DND-41 (cell line): ENCODE measurements around the gene MLLT1.

Experiments
- ATAC-seq: fragments of 200-7000 bp; cut with Tn5 transposase; 3 replicates; pipeline ENCODE4 v1.9.1; 2021; ENCODE audit warnings: low read depth; ENCODE audit not compliant: insufficient read depth
- DNase-seq: peaks from one replicate; pipeline ENCODE4 v3.0.0-alpha.2; 2020
- H2AFZ ChIP-seq: 2 replicates; pipeline ENCODE4 v1.6.0; 2012; ENCODE audit warnings: low read depth, low read length
- H3K27ac ChIP-seq: 2 replicates; pipeline ENCODE4 v1.5.1; 2012; ENCODE audit warnings: low read length, inconsistent platforms
- H3K27me3 ChIP-seq: fragments of 200-600 bp; sonication (generic); 2 replicates; pipeline ENCODE4 v1.6.0; 2012; ENCODE audit warnings: low read length, mild to moderate bottlenecking, inconsistent platforms; ENCODE audit not compliant: insufficient read depth, poor library complexity
- H3K36me3 ChIP-seq: 2 replicates; pipeline ENCODE4 v1.5.1; 2012; ENCODE audit warnings: low read length, inconsistent platforms; ENCODE audit not compliant: insufficient read depth
- H3K4me1 ChIP-seq: 2 replicates; pipeline ENCODE4 v1.5.1; 2012; ENCODE audit warnings: mild to moderate bottlenecking, low read length; ENCODE audit not compliant: insufficient read depth
- H3K4me2 ChIP-seq: 2 replicates; pipeline ENCODE4 v1.6.0; 2012; ENCODE audit warnings: mild to moderate bottlenecking, moderate library complexity, low read length, inconsistent platforms; ENCODE audit not compliant: insufficient read depth
- H3K4me3 ChIP-seq, 2 experiments: fragments of 200-600 bp in 1 of 2; shearing (Covaris generic) in 1 of 2; 2 replicates each; pipeline ENCODE4 v1.5.1; 2012 to 2016; ENCODE audit warnings: inconsistent platforms in 2 of 2, low read length in 2 of 2, mild to moderate bottlenecking in 2 of 2, low read depth in 1 of 2, moderate library complexity in 1 of 2
- H3K79me2 ChIP-seq: 2 replicates; pipeline ENCODE4 v1.6.0; 2012; ENCODE audit warnings: low read length, inconsistent platforms; ENCODE audit not compliant: insufficient read depth
- H3K9ac ChIP-seq: 2 replicates; pipeline ENCODE4 v1.6.0; 2012; ENCODE audit warnings: low read depth, mild to moderate bottlenecking, inconsistent platforms, low read length, moderate library complexity
- H3K9me3 ChIP-seq: 2 replicates; pipeline ENCODE4 v1.5.1; 2012; ENCODE audit warnings: low read length, moderate library complexity, mild to moderate bottlenecking, inconsistent platforms; ENCODE audit not compliant: insufficient read depth, severe bottlenecking
- H4K20me1 ChIP-seq: 2 replicates; pipeline ENCODE4 v1.6.0; 2012; ENCODE audit warnings: low read length; ENCODE audit not compliant: insufficient read depth
- EZH2 ChIP-seq: IDR thresholded peaks from 3 replicates; pipeline ENCODE4 v1.6.1; 2012; ENCODE audit warnings: borderline replicate concordance, low read depth, mild to moderate bottlenecking, moderate library complexity, low read length, inconsistent platforms; ENCODE audit not compliant: severe bottlenecking
- TF ChIP-seq, protein P1 (sequence below): IDR thresholded peaks from 2 replicates; pipeline ENCODE4 v1.5.1; 2012; ENCODE audit warnings: borderline replicate concordance, low read length, moderate library complexity, mild to moderate bottlenecking; ENCODE audit not compliant: poor library complexity, severe bottlenecking; ENCODE audit errors: extremely low read depth

Gene MLLT1

DNA sequence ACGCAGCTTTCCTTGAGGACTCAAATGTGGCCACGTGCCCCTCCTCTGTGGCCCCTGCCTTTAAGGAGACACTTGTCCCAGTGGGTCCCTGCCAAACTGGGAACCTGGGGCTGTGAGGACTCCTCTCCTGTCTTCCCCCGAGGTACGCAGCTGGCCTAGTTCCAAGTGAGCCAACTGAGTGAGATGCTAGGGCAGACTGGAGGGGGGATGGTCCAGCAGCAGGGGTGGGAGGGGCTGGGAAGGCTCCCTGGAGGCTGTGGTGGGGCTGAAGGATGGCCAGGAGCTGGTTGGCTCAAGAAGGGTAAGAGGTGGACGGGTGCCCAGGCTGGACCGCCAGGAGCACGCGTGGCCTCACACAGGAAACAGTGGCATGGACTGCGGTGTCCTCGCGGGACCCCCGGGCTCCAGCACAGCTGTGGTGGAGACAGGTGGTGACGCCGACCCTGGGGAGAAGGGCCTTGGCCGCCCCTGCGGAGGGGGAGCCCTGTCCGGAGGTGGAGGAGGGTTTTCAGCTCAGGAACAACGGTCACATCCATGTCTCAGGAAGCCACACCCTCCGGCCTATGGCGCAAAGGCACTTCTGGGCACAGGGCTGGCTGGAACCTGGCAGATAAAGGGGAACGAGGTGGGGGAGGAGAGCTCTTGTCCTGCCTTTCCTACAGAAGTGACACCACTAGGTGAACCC is 45.8 kb downstream of the MLLT1 start:
- TF ChIP-seq, protein P1, sequence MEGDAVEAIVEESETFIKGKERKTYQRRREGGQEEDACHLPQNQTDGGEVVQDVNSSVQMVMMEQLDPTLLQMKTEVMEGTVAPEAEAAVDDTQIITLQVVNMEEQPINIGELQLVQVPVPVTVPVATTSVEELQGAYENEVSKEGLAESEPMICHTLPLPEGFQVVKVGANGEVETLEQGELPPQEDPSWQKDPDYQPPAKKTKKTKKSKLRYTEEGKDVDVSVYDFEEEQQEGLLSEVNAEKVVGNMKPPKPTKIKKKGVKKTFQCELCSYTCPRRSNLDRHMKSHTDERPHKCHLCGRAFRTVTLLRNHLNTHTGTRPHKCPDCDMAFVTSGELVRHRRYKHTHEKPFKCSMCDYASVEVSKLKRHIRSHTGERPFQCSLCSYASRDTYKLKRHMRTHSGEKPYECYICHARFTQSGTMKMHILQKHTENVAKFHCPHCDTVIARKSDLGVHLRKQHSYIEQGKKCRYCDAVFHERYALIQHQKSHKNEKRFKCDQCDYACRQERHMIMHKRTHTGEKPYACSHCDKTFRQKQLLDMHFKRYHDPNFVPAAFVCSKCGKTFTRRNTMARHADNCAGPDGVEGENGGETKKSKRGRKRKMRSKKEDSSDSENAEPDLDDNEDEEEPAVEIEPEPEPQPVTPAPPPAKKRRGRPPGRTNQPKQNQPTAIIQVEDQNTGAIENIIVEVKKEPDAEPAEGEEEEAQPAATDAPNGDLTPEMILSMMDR: no peak
- no peak for TF ChIP-seq EZH2
- Histone ChIP-seq H3K9me3 (no peaks in the 10 kb centered on the region), H3K4me2 (no peak overlapping the region), H3K4me3 (no peak overlapping the region), H3K9ac (no peak overlapping the region), H2AFZ (no peak overlapping the region), H4K20me1 (peaks cover 93% of the 10 kb centered on the region), H3K4me1 (no peaks in the 10 kb centered on the region), H3K36me3 (peaks cover 33% of the 10 kb centered on the region), H3K27ac (no peak overlapping the region), H3K79me2 (peaks cover 98% of the 10 kb centered on the region), H3K27me3 (no peaks in the 10 kb centered on the region)
- DNase-seq (no peak), ATAC-seq (no peak)

DNA sequence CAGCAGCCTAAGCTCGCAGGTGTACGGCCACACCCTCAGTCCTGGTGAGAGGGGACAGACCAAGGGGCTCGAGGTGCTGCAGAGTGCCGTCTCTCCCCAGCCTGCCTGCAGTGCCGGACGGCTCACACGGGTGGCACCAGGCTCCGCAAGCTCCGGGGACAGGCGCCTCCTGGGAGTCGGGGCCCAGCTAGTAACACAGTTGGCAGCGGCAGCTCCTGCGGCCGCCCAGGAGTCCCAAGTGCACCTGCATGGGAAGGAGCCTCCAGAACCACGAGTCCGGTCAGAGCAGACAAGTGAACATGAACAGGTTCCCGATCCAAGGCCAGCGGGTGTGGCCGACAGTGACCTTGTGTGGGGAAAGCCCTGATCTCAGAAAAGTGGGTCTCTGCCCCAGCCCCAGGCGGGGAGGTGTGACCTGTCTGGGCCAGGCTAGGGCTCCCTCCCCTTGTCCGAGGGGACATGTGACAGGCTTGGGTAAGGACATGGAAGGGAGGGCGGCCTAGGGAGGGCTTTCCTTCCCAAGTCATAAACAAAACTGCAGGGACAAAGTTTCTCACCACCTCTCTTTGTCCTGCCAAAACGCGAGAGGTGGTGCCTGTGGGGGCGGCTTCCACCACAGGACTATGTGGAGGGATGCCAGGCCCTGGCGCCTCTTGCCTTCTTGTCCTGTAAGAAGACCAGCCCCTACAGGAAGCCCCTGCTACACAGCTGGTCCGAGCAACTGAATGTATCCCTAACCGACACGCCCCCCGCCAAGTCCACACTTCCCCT is 46.5 kb downstream of the MLLT1 start:
- no peak overlapping the region for H3K9ac ChIP-seq
- no peaks in the 10 kb centered on the region for H3K9me3 ChIP-seq
- H3K36me3 ChIP-seq: peaks cover 37% of the 10 kb centered on the region
- no peak for DNase-seq
- peaks cover 93% of the 10 kb centered on the region for H4K20me1 ChIP-seq
- H3K4me1 ChIP-seq: no peaks in the 10 kb centered on the region
- TF ChIP-seq, protein P1: no peak
- no peak for ATAC-seq
- H2AFZ ChIP-seq: no peak overlapping the region
- peaks cover 98% of the 10 kb centered on the region for H3K79me2 ChIP-seq
- H3K4me3 ChIP-seq: no peak overlapping the region
- no peak overlapping the region for H3K27ac ChIP-seq
- no peaks in the 10 kb centered on the region for H3K27me3 ChIP-seq
- H3K4me2 ChIP-seq: no peak overlapping the region

DNA sequence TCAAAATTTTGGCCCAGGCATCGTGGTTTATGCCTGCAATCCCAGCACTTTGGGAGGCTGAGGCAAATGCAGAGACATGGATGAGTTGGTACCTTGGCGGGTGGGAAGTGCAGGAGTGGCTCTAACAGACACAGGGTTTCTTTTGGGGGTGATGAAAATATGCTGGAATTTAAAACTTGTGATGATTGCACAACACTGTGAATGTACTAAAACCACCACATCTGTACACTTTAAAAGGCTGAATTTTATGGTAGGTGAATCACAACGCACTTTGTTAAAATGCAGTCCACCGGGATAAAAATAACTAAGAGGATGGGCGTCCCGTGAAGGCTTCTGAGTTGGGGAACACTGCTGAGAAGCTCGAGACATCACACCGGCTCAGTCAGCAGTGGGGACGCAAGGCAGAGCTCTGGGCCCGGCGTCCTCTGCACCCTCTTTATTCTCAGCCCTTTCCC is 47.1 kb downstream of the MLLT1 start:
- Histone ChIP-seq H3K27ac (no peak overlapping the region), H3K79me2 (peaks cover 98% of the 10 kb centered on the region), H4K20me1 (peaks cover 94% of the 10 kb centered on the region), H3K4me3 (no peak overlapping the region), H3K36me3 (peaks cover 38% of the 10 kb centered on the region), H3K4me1 (no peaks in the 10 kb centered on the region), H3K9ac (no peak overlapping the region), H3K4me2 (no peak overlapping the region), H3K27me3 (no peaks in the 10 kb centered on the region), H3K9me3 (no peaks in the 10 kb centered on the region), H2AFZ (no peak overlapping the region)
- DNase-seq: no peak
- no peak for ATAC-seq
- no peak for TF ChIP-seq EZH2
- TF ChIP-seq, protein P1: no peak
